GM19025 (cell line): Measurements from ENCODE around the gene ERC1.

Experiments
- ATAC-seq: cut with Tn5 transposase; IDR thresholded peaks from one replicate; pipeline ENCODE4 v1.9.1; 2021; ENCODE audit warnings: mild to moderate bottlenecking, low read depth, moderate library complexity; ENCODE audit not compliant: unreplicated experiment

The ERC1 gene

DNA sequence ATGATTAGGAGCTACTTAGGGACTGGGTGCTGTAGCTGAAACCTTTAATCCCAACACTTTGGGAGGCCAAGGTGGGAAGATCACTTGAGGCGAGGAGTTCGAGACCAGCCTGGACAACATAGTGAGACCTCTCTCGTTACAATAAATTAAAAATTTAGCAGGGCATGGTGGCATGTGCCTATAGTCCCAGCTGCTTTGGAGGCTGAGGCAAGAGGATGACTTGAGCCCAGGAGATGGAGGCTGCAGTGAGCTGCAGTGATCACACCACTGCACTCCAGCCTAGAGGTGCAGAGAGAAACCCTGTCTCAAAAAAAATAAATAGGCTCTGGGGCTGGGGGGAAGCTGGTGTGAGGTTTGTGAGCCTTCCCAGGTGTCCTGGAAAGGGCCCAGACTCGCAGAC lies 506.1 kb downstream of the ERC1 start:
- ATAC-seq: no peak

DNA sequence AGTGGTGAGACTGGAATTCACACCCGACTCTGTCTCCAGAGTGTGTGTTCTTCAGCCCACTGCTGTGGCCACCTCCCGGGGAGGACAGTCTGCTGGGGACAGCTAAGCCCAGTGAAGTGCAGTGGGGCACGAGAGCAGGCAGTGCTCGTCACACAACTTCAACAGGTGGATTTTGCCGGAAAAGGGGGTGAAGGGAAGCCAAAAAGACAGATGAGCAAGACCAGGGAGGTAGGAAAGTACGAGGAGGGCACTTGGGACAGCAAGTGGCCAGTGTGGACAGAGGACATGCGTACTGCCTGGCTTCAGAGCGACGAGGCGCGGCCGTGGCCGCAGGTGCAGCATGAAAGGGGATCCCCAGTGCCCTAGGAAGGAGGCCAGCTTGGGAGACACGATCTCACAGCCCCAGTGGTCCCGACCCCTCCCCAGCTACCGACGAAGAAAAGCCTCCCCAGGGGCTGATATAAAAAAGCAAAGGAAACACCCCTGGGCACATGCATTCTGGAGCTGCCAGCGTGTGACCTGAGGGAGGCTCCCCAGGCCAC lies 507.2 kb downstream of the ERC1 start:
- ATAC-seq: no peak

- ATAC-seq: no peak
Observed at GRCh38 chr12:1499351-1499750, 508.3 kb downstream of the ERC1 start.

DNA sequence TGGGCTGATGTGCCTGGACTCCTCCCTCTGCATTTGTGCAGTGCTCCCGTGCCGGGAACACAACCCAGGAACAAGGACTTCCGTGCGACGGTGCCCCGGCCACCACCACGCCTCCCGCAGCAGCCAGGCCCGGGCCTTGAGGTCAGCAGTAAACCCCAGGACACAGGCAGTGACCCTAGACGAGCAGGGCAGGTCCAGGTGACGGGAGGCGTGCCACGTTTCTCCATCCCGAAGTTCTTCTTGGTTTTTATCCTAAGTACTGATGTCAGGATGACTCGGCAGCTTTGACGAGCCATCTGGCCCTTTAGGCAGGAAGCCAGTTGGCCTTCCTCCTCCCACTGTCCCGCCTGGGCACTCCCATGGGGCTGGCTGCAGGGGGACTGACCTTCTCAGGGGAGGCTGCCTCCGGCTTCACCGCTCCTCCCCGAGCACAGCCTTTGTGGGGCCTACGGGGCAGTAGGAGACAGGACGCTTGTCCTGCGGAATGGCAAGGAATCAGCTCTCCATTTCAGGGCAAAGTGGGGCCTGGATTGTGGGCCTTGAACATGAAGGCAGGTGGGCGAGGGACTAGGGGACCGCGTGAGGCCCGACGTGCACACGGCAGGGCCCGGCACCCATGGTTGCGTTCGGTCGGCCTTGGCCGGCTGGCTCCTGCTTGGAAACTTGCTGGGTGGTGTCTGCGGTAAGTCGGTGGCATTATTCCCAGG lies 509.2 kb downstream of the ERC1 start:
- no peak for ATAC-seq

DNA sequence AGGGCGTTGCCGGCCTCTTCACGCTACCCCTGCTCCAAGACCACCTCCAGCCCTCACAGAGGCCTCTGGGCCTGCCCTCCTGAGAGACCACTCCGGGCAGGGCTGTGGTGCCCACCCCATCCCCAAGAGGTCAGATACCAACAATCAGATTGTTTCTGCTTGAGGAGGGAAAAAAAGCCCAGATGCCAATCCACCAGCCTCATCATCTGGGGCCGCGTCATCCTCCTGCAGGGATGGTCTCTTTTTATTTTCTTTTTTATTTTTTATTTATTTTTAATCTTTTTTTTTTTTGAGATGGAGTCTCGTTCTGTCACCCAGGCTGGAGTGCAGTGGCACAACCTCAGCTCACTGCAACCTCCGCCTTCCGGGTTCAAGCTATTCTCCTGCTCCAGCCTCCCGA lies 510.0 kb downstream of the ERC1 start:
- ATAC-seq: no peak

DNA sequence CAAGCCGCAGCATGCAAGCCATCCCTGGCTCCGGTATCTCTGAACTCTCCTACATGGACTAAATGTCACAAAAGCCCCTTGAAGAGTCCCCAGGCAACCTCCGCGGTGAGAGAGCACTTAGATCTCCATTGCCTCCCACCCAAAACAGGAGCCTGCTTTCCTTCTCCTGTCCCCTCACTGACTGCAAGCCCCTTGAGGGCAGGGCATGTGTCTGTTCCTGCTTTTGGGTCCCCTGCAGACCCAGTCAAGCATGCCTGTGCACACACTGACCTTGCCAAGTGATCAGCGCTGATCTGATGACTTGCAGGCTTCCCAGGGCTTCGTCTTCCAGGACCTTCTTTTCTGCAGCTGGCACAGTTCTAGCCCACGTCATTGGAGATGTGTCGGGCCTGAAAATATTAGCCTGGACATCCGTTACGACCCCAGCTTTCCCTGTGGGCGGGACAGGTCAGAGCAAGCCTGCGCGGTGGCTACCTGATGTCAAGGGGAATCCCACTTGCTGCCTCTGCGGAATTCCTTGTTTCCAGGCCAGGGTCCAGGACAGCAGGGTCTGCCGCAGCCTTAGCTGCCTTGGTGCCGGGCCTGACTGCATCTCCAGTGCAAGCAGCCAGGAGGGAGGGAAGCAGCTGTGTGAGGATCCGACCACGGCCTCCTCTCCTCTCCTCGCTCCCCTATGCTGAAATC lies 510.8 kb downstream of the ERC1 start:
- ATAC-seq: no peak

DNA sequence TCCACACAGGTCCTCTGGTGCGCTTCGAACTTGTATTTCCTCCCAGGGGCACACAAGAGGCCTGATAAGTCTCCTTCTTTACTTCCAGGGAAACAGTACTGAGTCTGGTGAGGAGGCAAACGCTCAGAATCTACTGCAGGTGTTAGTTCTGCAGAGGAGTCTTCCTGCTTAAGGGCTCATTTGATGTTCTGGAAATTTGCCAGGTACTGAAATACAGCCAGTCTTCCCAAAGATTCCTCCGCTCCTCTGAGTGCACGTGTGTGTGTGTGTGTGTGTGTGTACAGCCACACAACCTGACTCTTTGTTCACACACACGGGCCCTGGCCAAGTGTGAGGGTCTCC lies 511.3 kb downstream of the ERC1 start:
- ATAC-seq: no peak

GRCh38 chr12:1502831-1503230 lies 511.8 kb downstream of the ERC1 start:
- no peak for ATAC-seq

- no peak for ATAC-seq
Observed at GRCh38 chr12:1503281-1503711, 512.3 kb downstream of the ERC1 start.

- no peak for ATAC-seq
Observed at GRCh38 chr12:1504304-1504894, 513.4 kb downstream of the ERC1 start.

DNA sequence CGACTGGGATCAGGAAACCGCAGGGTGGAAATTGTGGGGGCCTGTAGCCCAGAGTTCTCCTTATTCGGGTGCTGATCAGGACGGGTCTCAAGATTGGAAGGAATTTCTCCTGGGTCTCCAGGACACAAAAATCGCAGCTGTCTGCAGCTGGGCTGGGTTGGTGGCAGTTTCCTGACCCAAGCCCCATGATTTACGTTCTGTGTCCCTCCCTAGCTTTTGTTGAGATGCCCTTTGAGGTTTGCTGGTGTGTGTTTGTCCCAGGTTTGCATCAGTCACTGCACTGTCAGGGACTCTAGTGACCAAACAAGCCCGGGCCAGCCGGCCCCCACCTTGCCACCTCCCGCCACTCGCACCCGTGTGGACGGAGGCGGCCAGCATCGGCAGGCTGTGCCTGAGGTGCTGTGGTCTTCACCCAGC lies 513.9 kb downstream of the ERC1 start:
- ATAC-seq: no peak

DNA sequence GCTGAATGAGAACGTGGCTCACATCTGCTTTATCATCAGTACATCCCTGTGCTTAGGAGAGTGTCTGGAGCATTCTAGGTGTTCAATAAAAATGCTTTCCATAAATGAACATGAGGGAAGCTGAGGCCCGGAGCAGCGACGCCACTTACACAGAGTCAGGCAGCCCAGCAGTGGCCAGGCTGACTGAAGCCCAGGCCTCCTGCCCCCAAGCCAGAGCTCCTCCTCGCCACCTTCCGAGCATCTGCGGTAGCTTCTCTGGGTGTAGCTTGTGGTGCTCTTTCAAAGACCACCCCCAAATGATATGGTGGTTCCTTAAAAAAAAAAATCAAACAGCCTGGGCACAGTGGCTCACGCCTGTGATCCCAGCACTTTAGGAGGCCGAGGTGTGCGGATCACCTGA lies 514.6 kb downstream of the ERC1 start:
- ATAC-seq: no peak

DNA sequence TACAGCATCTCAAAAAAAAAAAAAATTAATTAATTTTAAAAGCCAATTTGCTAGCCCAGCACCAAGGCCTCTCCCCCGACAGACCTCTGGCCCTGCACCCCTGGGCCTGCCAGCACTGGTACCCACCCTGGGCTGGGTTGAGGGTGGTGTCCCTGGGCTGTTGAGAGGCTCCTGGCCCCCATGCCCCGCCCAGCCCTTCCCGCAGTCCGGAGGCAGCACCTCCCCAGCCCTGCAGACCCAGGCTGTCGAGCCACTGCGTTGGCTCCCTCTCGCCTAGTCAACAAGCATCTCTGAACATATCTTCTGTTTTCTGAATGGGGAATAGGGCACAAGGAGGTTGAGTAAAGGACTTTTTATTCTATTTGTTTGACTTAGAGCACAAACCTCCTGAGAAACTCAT lies 516.3 kb downstream of the ERC1 start:
- ATAC-seq: no peak

GRCh38 chr12:1509413-1510052 lies 518.5 kb downstream of the ERC1 start:
- no peak for ATAC-seq

GRCh38 chr12:1510056-1510812 lies 519.2 kb downstream of the ERC1 start:
- ATAC-seq: no peak

DNA sequence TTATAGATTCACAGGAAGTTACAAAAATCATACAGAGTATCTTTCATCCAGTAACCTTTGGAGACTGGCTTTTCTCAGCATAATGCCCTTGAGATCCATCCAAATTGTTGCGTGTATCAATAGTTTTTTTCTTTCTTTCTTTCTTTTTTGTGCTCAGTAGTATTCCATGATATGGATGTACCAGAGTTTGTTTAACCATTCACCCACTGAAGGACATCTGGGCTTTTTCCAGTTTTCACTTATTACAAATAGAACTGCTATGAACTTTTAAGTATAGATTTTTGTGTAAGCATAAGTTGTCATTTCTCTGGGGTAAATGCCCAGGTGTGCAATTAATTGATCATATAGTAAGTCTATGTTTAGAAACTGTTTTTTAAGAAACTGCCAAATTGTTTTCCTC lies 524.0 kb downstream of the ERC1 start:
- no peak for ATAC-seq

- no peak for ATAC-seq
Observed at GRCh38 chr12:1515428-1515827, 524.4 kb downstream of the ERC1 start.

DNA sequence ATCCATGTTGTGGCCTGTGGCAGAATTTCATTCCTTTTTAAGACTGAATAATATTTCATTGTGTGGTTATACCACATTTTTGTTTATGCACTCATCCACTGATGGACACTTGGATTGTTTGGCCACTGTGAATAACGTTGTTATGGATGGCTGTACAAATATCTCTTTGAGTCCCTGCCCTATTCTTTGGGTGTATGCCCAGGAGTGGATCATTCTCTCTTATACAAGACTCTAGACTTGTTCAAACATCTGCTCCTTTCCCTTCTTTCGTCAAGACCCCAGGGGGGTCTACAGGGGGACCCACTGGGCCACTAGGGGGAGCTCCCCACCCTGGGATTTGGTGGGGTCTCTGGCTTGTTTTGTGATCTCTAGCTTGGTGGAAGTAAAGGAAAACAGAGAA lies 526.0 kb downstream of the ERC1 start:
- ATAC-seq: no peak

DNA sequence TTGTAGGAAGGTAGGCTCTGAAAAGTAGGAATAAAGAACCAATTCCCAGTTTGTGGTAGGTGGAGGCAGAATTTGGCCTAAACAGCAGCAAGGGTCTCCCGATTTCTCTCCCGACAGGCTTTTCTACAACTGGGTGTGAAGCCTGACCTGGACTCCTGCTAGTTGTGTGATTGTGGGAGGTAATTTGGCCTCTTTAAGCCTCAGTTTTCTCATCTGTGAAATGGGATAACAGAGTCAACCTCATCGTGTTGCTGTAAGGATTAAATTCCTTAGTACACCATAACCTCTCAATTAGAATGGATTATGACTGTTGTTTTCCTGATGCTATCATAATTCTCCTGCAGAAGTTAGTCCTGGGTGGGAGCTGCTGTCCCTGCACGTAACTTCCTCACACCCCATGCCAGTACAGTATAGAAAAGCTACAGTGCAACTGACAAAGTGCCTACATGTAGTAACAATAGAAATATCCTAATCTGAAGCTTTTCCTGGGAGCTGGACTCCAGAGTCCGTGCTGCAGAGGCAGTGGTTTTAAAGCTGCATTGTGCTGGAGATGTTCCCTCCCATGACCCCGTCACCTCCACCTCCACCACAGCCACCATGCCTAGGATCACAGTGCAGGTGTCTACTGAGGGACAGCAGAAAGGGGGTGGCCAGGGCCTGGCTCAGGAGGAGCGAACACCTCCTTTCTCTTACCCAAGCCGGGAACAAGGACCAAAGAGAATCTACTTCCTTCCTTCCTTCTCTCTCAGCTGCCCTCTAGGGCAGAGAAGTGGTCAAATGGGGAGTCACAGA lies 526.9 kb downstream of the ERC1 start:
- ATAC-seq: no peak
